ENCODE data around the gene DHRS4.
"Not testable (repeated sequence)": the region's sequence is repeated elsewhere in the genome, so short reads cannot be mapped to it uniquely, and the experiment has no call there.

Gene DHRS4

DNA sequence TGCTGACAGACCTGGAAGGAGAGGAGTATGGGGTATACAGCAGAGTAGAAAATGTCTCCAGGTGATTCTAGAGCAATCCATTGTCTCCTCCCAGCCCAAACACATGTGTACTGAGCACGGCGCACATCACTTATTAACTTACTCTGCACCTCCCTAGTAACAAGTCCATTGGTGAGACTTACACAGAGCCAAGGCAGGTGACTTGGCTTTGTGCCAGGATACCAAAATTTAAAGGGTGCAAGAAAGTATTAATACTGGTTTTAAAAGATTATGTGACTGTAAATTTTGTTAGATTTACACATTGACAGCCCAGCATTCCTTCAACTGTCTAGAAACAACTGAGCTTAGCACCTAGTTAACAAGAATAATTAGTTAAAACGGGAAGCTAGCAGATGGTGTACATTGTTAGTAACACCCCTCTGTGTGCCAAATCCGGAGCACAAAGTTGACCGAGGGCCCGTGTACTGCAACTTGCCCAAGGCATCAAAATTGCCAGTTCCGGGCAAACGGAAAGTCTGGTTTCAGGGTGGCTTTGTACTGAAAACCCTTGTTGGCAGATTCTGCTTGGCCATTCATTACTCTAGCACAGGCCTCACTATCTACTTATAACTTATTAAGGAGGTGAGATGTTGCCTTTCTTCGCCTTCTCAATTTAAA is 4.5 kb downstream of the DHRS4 start:
- H3K9me3 ChIP-seq (ENCODE audit: insufficient read depth, low read length); H3K4me1 ChIP-seq (ENCODE audit: insufficient read depth, insufficient read length); H3K9ac ChIP-seq (ENCODE audit: insufficient read length, low read depth); DNase-seq (ENCODE audit: low read depth, low spot score); H3K27me3 ChIP-seq (ENCODE audit: insufficient read depth, insufficient read length); H3K4me3 ChIP-seq (ENCODE audit: insufficient read length, low read depth); H3K36me3 ChIP-seq (ENCODE audit: insufficient read depth, insufficient read length, low read length): not testable (repeated sequence)

DNA sequence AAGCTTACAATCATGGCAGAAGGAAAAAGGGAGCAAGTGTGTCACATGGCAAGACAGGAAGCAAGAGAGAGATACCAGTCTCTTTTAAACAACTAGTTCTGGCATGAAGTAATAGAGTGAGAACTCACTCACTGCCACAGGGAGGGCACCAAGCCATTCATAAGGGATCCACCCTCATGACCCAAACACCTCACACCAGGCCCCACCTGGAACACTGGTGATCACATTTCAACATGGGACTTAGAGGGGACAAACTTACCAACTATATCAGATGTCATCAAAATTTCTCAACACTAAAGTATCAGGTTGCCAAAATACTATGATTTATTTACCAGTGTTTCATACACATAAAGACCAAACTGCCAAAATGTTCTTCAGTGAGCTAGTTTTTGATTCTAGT is 7.3 kb downstream of the DHRS4 start:
- H3K36me3 ChIP-seq (ENCODE audit: insufficient read depth, insufficient read length, low read length); H3K9me3 ChIP-seq (ENCODE audit: insufficient read depth, low read length); H3K27me3 ChIP-seq (ENCODE audit: insufficient read depth, insufficient read length); H3K4me1 ChIP-seq (ENCODE audit: insufficient read depth, insufficient read length); H3K4me3 ChIP-seq (ENCODE audit: insufficient read length, low read depth); H3K9ac ChIP-seq (ENCODE audit: insufficient read length, low read depth); DNase-seq (ENCODE audit: low read depth, low spot score): not testable (repeated sequence)

DNA sequence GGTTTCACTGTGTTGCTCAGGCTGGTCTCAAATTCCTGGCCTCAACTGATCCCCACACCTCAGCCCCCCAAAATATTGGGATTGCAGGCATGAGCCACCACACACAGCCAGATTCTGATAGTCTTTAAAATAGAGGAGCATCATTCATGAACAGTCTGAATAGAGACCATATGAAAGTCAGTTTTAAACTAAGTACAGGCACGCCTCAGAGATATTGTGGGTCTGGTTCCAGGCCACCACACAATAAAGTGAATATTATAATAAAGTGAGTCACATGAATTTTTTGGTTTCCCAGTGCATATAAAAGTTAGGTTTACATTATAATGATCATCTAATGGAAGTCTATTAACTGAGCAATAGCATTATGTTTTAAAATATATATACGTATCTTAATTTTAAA is 8.1 kb downstream of the DHRS4 start:
- H3K27me3 ChIP-seq (ENCODE audit: insufficient read depth, insufficient read length); DNase-seq (ENCODE audit: low read depth, low spot score); H3K4me1 ChIP-seq (ENCODE audit: insufficient read depth, insufficient read length); H3K9me3 ChIP-seq (ENCODE audit: insufficient read depth, low read length); H3K9ac ChIP-seq (ENCODE audit: insufficient read length, low read depth); H3K4me3 ChIP-seq (ENCODE audit: insufficient read length, low read depth); H3K36me3 ChIP-seq (ENCODE audit: insufficient read depth, insufficient read length, low read length): not testable (repeated sequence)

DNA sequence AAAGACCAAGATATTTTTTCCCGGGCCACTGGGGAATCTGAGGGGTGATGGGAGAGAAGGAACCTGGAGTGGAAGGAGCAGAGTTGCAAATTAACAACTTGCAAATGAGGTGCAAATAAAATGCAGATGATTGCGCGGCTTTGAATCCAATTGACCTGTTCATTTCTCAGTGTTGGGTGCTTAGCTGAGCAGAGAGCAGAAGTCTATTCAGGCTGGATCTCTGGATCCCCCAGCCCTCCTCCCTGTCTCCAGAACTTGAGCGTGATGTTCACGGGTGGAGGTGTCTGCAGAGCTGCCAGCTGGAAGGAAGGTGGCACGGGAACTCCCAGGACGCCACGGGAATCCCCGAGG is 15.5 kb downstream of the DHRS4 start:
- DNase-seq (ENCODE audit: low read depth, low spot score); H3K4me1 ChIP-seq (ENCODE audit: insufficient read depth, insufficient read length); H3K9ac ChIP-seq (ENCODE audit: insufficient read length, low read depth); H3K4me3 ChIP-seq (ENCODE audit: insufficient read length, low read depth); H3K27me3 ChIP-seq (ENCODE audit: insufficient read depth, insufficient read length); H3K36me3 ChIP-seq (ENCODE audit: insufficient read depth, insufficient read length, low read length); H3K9me3 ChIP-seq (ENCODE audit: insufficient read depth, low read length): not testable (repeated sequence)

DNA sequence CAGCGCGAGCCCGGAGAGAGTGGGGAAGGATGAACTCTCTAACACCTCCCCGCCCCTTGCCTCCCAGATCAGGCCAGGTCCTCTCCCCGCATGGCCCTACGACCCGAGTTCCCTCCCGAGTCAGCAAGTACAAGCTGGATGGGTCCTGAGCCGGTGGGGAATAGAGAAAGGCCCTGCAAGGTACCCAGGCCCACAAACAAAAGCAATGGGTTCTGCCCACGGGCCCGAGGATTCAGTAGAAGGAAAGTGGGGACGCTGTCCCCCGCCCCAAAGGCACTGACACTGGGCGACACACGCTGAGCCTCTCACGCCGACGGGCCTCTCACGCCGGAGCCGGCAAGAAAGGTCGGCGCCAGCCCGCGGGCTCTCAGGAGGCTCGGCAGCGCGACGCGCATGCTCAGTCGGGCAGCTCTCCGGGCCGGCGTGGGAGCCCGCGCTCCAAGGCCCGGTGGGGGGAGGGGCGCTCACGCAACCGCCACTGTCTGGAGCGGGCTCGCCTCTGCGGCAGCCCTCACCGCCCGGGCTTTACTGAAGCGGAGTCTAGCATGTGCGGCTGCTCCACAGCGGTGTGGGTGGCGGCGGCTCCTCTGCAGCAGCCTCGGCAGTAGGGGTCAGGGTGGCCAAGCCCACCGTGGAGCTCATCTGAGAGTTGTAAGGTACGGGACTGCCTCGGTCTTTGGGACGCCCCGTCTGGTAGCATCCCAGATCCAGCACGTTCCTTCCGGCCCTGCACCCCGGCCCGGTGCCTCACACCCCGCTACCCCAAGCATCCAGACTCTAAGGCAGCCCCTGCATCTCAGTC is 16.1 kb downstream of the DHRS4 start:
- not testable (repeated sequence) for H3K4me1 ChIP-seq (ENCODE audit: insufficient read depth, insufficient read length); DNase-seq (ENCODE audit: low read depth, low spot score); H3K36me3 ChIP-seq (ENCODE audit: insufficient read depth, insufficient read length, low read length); H3K9me3 ChIP-seq (ENCODE audit: insufficient read depth, low read length); H3K27me3 ChIP-seq (ENCODE audit: insufficient read depth, insufficient read length)
- Histone ChIP-seq H3K4me3 (ENCODE audit: insufficient read length, low read depth) (peak overlapping the region; percentile 40), H3K9ac (ENCODE audit: insufficient read length, low read depth) (peak overlapping the region; percentile 64)

DNA sequence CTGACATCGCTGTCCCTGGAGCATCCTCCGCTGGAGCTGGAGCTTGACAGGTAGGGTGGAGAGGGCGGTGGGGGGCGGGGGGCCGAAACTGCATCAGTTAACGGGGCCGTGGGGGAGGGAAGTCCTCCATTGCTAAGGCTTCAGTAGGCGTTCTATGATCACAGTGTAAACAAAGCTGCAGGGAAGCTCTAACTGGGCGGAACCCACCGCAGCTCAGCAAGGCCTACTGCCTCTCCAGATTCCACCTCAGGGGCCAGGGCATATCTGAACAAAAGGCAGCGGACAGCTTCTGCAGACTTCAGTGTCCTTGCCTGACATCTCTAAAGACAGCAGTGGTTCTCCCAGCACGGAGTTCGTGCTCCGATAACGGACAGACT is 16.7 kb downstream of the DHRS4 start:
- not testable (repeated sequence) for H3K27me3 ChIP-seq (ENCODE audit: insufficient read depth, insufficient read length); DNase-seq (ENCODE audit: low read depth, low spot score); H3K36me3 ChIP-seq (ENCODE audit: insufficient read depth, insufficient read length, low read length); H3K9me3 ChIP-seq (ENCODE audit: insufficient read depth, low read length); H3K4me1 ChIP-seq (ENCODE audit: insufficient read depth, insufficient read length); H3K9ac ChIP-seq (ENCODE audit: insufficient read length, low read depth)
- peak overlapping the region; percentile 40 for H3K4me3 ChIP-seq (ENCODE audit: insufficient read length, low read depth)

DNA sequence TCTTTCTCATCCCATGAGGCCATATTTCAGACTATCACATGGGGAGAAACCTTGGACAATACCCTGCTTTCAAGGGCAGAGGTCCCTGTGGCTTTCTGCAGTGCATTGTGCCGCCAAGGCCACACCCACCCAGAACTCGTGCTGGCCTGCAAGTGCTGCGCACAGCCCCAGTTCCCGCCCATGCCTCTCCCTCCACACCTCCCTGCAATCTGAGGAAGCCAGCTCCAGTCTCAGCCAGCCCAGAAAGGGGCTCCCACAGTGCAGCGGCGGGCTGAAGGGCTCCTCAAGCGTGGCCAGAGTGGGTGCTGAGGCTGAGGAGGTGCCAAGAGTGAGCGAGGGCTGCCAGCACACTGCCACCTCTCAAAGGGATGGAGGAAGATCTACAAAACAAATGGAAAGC is 19.6 kb downstream of the DHRS4 start:
- not testable (repeated sequence) for DNase-seq (ENCODE audit: low read depth, low spot score); H3K9ac ChIP-seq (ENCODE audit: insufficient read length, low read depth); H3K4me3 ChIP-seq (ENCODE audit: insufficient read length, low read depth); H3K36me3 ChIP-seq (ENCODE audit: insufficient read depth, insufficient read length, low read length); H3K4me1 ChIP-seq (ENCODE audit: insufficient read depth, insufficient read length); H3K27me3 ChIP-seq (ENCODE audit: insufficient read depth, insufficient read length); H3K9me3 ChIP-seq (ENCODE audit: insufficient read depth, low read length)

DNA sequence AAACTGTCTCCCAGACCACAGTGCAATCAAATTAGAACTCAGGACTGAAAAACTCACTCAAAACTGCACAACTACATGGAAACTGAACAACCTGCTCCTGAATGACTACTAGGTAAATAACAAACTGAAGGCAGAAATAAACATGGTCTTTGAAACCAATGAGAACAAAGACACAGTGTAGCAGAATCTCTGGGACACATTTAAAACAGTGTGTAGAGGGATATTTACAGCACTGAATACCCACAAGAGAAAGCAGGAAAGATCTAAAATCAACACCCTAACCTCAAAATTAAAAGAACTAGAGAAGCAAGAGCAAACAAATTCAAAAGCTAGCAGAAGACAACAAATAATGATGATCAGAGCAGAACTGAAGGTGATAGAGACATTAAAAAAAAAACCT is 20.5 kb downstream of the DHRS4 start:
- not testable (repeated sequence) for H3K27me3 ChIP-seq (ENCODE audit: insufficient read depth, insufficient read length); H3K9ac ChIP-seq (ENCODE audit: insufficient read length, low read depth)

DNA sequence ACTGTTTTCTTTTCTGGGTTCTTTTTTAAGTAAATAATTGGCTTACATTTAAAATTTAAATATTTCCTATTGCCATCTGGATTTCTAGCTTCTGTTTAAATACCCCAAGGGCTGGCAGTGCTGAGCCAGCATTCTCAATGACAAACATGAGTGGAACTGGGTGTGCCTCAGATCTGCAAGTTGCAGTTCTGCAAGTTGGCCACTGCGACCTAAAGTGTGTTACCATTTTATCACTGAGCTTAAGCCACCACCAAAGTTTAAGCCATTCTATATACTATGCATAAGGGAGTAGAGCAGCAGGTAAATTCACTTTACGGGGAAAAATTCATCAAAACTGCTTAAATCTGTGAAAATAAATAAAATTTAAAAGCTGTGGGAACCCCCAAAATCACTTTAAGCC is 23.6 kb downstream of the DHRS4 start:
- not testable (repeated sequence) for H3K9ac ChIP-seq (ENCODE audit: insufficient read length, low read depth); H3K36me3 ChIP-seq (ENCODE audit: insufficient read depth, insufficient read length, low read length); H3K27me3 ChIP-seq (ENCODE audit: insufficient read depth, insufficient read length); H3K4me1 ChIP-seq (ENCODE audit: insufficient read depth, insufficient read length); DNase-seq (ENCODE audit: low read depth, low spot score); H3K9me3 ChIP-seq (ENCODE audit: insufficient read depth, low read length); H3K4me3 ChIP-seq (ENCODE audit: insufficient read length, low read depth)

More for the DNA sequence above, 20.5 kb downstream of the DHRS4 start:
- not testable (repeated sequence) for H3K9me3 ChIP-seq (ENCODE audit: insufficient read depth, low read length); H3K4me1 ChIP-seq (ENCODE audit: insufficient read depth, insufficient read length); H3K36me3 ChIP-seq (ENCODE audit: insufficient read depth, insufficient read length, low read length); DNase-seq (ENCODE audit: low read depth, low spot score); H3K4me3 ChIP-seq (ENCODE audit: insufficient read length, low read depth)

DNA sequence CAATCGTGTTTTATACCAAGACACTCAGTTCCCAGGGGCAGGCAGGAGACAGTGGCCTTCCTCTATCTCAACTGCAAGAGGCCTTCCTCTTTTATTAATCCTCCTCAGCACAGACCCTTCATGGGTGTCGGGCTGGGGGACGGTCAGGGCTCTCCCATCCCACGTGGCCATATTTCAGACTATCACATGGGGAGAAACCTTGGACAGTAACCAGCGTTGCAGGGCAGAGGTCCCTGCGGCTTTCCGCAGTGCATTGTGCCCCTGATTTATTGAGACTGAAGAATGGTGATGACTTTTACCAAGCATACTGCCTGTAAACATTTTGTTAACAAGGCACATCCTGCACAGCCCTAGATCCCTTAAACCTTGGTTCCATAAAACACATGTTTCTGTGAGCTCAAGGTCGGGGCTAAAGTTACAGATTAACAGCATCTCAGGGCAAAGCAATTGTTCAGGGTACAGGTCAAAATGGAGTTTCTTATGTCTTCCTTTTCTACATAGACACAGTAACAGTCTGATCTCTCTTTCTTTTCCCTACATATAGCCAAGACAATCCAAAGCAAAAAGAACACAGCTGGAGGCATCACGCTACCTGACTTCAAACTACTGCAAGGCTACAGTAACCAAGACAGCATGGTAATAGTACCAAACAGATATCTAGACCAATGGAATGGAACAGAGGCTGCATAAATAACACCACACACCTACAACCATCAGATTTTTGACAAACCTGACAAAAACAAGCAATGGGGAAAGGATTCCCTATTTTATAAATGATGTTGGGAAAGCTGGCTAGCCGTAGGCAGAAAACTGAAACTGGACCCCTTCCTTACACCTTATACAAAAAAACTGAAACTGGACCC is 28.6 kb downstream of the DHRS4 start:
- H3K4me1 ChIP-seq (ENCODE audit: insufficient read depth, insufficient read length); H3K9ac ChIP-seq (ENCODE audit: insufficient read length, low read depth); DNase-seq (ENCODE audit: low read depth, low spot score); H3K4me3 ChIP-seq (ENCODE audit: insufficient read length, low read depth); H3K27me3 ChIP-seq (ENCODE audit: insufficient read depth, insufficient read length); H3K9me3 ChIP-seq (ENCODE audit: insufficient read depth, low read length); H3K36me3 ChIP-seq (ENCODE audit: insufficient read depth, insufficient read length, low read length): not testable (repeated sequence)

Measured in NT2/D1 (cell line).